Panc1 (cell line): ENCODE measurements around the gene RGS12. TPM values are rescaled to one million over a fixed set of nuclear protein-coding genes. Genes with fewer than 3 reads are reported as not detected.

Experiments used
- ATAC-seq: fragments of 200-7000 bp; cut with Tn5 transposase; 2 replicates; pipeline ENCODE4 v1.9.1; 2020; ENCODE audit warnings: mild to moderate bottlenecking, moderate library complexity
- BruUV-seq: library from RNA; stranded (reverse); fragments of 400-500 nt; replicated peaks from 2 replicates; lab custom pipeline; 2021; lab: Mats Ljungman, UMichigan
- CTCF ChIA-PET: fragments of 300-600 bp; sonication (Branson Sonifier 250); formaldehyde crosslinking; loops from one replicate; lab custom pipeline; 2022; ENCODE audit warnings: antibody characterized with exemption; lab: Charles Lee
- POLR2A ChIA-PET: fragments of 300-600 bp; sonication (Branson Sonifier 250); formaldehyde crosslinking; loops from one replicate; lab custom pipeline; 2022; ENCODE audit warnings: antibody characterized with exemption; lab: Charles Lee
- DNase-seq: peaks from one replicate; pipeline ENCODE4 v3.0.0-alpha.2; 2010; ENCODE audit warnings: low read depth, low spot score
- H3K27ac ChIP-seq: 2 replicates; pipeline ENCODE4 v1.5.1; 2011; ENCODE audit warnings: mild to moderate bottlenecking, low read length, inconsistent platforms
- H3K27me3 ChIP-seq: fragments of 200-500 bp; sonication (Bioruptor generic); 2 replicates; pipeline ENCODE4 v1.6.0; 2014; ENCODE audit warnings: low read length, inconsistent platforms; ENCODE audit not compliant: control insufficient read depth, insufficient read depth
- H3K36me3 ChIP-seq: fragments of 200-500 bp; sonication (Bioruptor generic); 2 replicates; pipeline ENCODE4 v1.5.1; 2014; ENCODE audit warnings: inconsistent platforms, mild to moderate bottlenecking, low read length, moderate library complexity; ENCODE audit not compliant: control insufficient read depth, insufficient read depth
- H3K4me1 ChIP-seq: 2 replicates; pipeline ENCODE4 v1.5.1; 2011; ENCODE audit warnings: inconsistent platforms, mild to moderate bottlenecking, low read length, moderate library complexity; ENCODE audit not compliant: control insufficient read depth, insufficient read depth
- H3K4me3 ChIP-seq, 2 experiments: 2 replicates each; pipeline ENCODE4 v1.5.1; 2011 to 2012; ENCODE audit warnings: low read depth in 2 of 2, low read length in 2 of 2, mild to moderate bottlenecking in 2 of 2, inconsistent platforms in 1 of 2, moderate library complexity in 1 of 2
- H3K9me3 ChIP-seq: fragments of 200-500 bp; sonication (Bioruptor generic); 2 replicates; pipeline ENCODE4 v1.5.1; 2014; ENCODE audit warnings: low read depth, mild to moderate bottlenecking, inconsistent platforms, low read length, moderate library complexity; ENCODE audit not compliant: control insufficient read depth, insufficient read depth
- POLR2AphosphoS5 ChIP-seq: IDR thresholded peaks from 2 replicates; pipeline ENCODE4 v1.6.1; 2012; ENCODE audit warnings: mild to moderate bottlenecking, low read depth, low read length, moderate library complexity
- SIN3A ChIP-seq: IDR thresholded peaks from 2 replicates; pipeline ENCODE4 v1.6.1; 2012; ENCODE audit warnings: low read depth, mild to moderate bottlenecking, low read length, moderate library complexity, borderline replicate concordance; ENCODE audit not compliant: insufficient read depth
- TCF7L2 ChIP-seq: IDR thresholded peaks from 2 replicates; pipeline ENCODE4 v1.6.1; 2011; ENCODE audit warnings: mild to moderate bottlenecking, low read depth, low read length, inconsistent platforms
- in situ Hi-C: cut with HindIII; loops from 2 replicates; pipeline ENCODE4 v1.10.0; 2016; ENCODE audit warnings: low sequenced_read_pairs, low pct_unique_long_range_greater_than_20kb
- intact Hi-C: fragments of 100-400 bp; cut with micrococcal nuclease; formaldehyde crosslinking; loops from one replicate; pipeline ENCODE4 v1.10.0; 2022; ENCODE audit not compliant: unreplicated experiment
- total RNA-seq: library from RNA; stranded (reverse); gene quantifications from one replicate; pipeline ENCODE4 v1.2.1, GENCODE V29; 2021; ENCODE audit not compliant: unreplicated experiment
- TF ChIP-seq, protein P1 (sequence below), 2 experiments: IDR thresholded peaks; 2 replicates each; pipeline ENCODE4 v1.6.1; 2011 to 2012; ENCODE audit warnings: low read depth in 2 of 2, control low read depth in 1 of 2, low read length in 1 of 2, mild to moderate bottlenecking in 1 of 2, moderate library complexity in 1 of 2; ENCODE audit not compliant: insufficient read depth in 1 of 2
- TF ChIP-seq, protein P2 (sequence below): fragments of 450-650 bp; IDR thresholded peaks from 2 replicates; pipeline ENCODE4 v1.5.1; 2017; ENCODE audit warnings: mild to moderate bottlenecking

RGS12 gene
- total RNA-seq, 1 experiment from 2014 or later = 24.3 TPM

DNA sequence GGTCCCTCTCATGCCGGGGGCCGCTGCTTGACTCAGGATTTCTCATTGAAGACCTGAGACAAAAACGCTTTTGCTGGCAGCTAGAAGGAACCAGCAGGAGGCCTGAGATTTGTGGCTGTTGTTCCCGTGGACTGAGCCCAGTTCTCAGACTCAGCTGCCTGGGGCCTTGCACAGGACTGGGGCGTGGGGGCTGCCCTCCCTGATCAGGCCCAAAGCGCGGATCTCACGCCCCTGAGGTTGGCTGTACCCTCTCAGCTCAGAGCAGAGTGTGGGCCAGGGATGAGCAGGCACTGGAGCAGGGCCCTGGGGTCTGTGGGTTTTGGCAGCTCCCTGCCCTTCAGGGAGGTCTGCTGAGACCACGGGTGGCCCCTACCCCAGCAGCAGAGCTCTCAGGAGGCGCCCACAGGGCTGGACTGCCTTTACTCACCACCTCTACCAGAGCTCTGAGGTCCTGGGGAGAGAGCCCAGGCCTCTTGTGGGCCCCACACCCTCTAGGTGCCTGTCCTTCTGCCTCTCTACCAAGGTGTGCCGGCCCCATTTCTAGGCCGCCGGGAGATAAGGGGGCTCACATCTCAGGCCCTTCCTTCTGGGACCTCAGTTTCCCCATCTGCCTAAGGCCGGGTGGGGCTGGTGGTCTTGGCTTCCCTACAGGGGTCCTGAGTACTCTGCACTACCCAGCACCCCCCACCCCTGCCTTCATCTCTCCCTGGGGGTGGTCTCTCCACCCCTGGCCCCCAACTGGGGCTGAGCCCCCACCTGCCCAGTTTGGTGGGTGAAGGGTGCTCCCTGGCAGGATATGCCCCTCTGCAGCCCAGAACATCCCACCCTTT, 38.3 kb upstream of the RGS12 start:
- DNase-seq = no peak
- in situ Hi-C loops = no loop called here
- Histone ChIP-seq H3K9me3 (no peaks in the 10 kb centered on the region), H3K4me1 (no peaks in the 10 kb centered on the region), H3K27me3 (no peaks in the 10 kb centered on the region), H3K4me3 (no peak overlapping the region), H3K27ac (no peak overlapping the region), H3K36me3 (no peaks in the 10 kb centered on the region)
- intact Hi-C loops = no loop called here
- POLR2A ChIA-PET = no interaction called here
- ATAC-seq = peak; percentile 32; the same call in 1 of the 2 replicates
- BruUV-seq = no TSS peak
- CTCF ChIA-PET = no interaction called here
- no peak for TF ChIP-seq TCF7L2
- TF ChIP-seq, protein P1, sequence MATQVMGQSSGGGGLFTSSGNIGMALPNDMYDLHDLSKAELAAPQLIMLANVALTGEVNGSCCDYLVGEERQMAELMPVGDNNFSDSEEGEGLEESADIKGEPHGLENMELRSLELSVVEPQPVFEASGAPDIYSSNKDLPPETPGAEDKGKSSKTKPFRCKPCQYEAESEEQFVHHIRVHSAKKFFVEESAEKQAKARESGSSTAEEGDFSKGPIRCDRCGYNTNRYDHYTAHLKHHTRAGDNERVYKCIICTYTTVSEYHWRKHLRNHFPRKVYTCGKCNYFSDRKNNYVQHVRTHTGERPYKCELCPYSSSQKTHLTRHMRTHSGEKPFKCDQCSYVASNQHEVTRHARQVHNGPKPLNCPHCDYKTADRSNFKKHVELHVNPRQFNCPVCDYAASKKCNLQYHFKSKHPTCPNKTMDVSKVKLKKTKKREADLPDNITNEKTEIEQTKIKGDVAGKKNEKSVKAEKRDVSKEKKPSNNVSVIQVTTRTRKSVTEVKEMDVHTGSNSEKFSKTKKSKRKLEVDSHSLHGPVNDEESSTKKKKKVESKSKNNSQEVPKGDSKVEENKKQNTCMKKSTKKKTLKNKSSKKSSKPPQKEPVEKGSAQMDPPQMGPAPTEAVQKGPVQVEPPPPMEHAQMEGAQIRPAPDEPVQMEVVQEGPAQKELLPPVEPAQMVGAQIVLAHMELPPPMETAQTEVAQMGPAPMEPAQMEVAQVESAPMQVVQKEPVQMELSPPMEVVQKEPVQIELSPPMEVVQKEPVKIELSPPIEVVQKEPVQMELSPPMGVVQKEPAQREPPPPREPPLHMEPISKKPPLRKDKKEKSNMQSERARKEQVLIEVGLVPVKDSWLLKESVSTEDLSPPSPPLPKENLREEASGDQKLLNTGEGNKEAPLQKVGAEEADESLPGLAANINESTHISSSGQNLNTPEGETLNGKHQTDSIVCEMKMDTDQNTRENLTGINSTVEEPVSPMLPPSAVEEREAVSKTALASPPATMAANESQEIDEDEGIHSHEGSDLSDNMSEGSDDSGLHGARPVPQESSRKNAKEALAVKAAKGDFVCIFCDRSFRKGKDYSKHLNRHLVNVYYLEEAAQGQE (IDR thresholded peaks at IDR 0.05; ENCODE audit: insufficient read depth in 1 of 2, low read depth in 2 of 2, low read length in 1 of 2) = no peak
- TF ChIP-seq POLR2AphosphoS5 = no peak
- TF ChIP-seq SIN3A = no peak
- TF ChIP-seq, protein P2, sequence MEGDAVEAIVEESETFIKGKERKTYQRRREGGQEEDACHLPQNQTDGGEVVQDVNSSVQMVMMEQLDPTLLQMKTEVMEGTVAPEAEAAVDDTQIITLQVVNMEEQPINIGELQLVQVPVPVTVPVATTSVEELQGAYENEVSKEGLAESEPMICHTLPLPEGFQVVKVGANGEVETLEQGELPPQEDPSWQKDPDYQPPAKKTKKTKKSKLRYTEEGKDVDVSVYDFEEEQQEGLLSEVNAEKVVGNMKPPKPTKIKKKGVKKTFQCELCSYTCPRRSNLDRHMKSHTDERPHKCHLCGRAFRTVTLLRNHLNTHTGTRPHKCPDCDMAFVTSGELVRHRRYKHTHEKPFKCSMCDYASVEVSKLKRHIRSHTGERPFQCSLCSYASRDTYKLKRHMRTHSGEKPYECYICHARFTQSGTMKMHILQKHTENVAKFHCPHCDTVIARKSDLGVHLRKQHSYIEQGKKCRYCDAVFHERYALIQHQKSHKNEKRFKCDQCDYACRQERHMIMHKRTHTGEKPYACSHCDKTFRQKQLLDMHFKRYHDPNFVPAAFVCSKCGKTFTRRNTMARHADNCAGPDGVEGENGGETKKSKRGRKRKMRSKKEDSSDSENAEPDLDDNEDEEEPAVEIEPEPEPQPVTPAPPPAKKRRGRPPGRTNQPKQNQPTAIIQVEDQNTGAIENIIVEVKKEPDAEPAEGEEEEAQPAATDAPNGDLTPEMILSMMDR = no peak

DNA sequence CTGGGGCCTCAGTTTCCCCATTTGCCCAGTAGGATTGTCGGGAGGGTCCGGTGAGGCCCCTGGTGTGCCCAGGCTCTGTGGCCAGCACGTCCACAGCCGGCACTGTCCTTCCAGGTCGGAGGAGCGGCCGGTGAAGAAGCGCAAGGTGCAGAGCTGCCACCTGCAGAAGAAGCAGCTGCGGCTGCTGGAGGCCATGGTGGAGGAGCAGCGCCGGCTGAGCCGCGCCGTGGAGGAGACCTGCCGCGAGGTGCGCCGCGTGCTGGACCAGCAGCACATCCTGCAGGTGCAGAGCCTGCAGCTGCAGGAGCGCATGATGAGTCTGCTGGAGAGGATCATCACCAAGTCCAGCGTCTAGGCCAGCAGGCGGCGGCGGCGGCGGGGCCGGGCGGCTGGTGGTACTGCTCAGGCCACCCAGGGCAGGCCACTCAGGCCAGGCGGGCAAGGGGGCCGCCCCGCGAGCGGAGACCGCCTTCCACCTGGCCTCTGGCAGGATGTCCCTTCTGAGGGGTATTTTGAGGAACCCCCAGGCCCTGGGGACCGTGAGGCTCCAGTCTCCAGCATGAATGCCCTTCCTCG, 37.1 kb upstream of the RGS12 start:
- ChIA-PET CTCF (no interaction called here), POLR2A (no interaction called here)
- Histone ChIP-seq H3K27me3 (no peaks in the 10 kb centered on the region), H3K4me1 (no peaks in the 10 kb centered on the region), H3K4me3 (no peak overlapping the region), H3K27ac (no peak overlapping the region), H3K36me3 (no peaks in the 10 kb centered on the region), H3K9me3 (no peaks in the 10 kb centered on the region)
- intact Hi-C loops = no loop called here
- no TSS peak for BruUV-seq
- TF ChIP-seq TCF7L2 (no peak), POLR2AphosphoS5 (no peak), SIN3A (no peak)
- TF ChIP-seq, protein P2 = no peak
- TF ChIP-seq, protein P1 (IDR thresholded peaks at IDR 0.05; ENCODE audit: insufficient read depth in 1 of 2, low read depth in 2 of 2, low read length in 1 of 2) = no peak
- DNase-seq (no peak), ATAC-seq (no peak)
- in situ Hi-C loops = no loop called here
